RWPE2 (cell line): Measurements from ENCODE around the gene LTB4R.

ENCODE experiments used
- ATAC-seq: fragments of 200-7000 bp; cut with Tn5 transposase; 3 replicates; pipeline ENCODE4 v1.9.1; 2021; ENCODE audit warnings: low read depth
- DNase-seq: peaks from one replicate; pipeline ENCODE4 v3.0.0-alpha.2; 2020; ENCODE audit warnings: low spot score
- H3K27ac ChIP-seq: fragments of 450-650 bp; 2 replicates; pipeline ENCODE4 v1.5.1; 2017; ENCODE audit warnings: mild to moderate bottlenecking; ENCODE audit not compliant: poor library complexity, severe bottlenecking
- H3K27me3 ChIP-seq: fragments of 250-450 bp; sonication (Bioruptor Pico); 2 replicates; pipeline ENCODE4 v1.5.1; 2021; ENCODE audit warnings: mild to moderate bottlenecking, moderate library complexity; ENCODE audit not compliant: insufficient read depth, poor library complexity, severe bottlenecking
- H3K36me3 ChIP-seq: fragments of 250-450 bp; sonication (Bioruptor Pico); 2 replicates; pipeline ENCODE4 v1.5.1; 2020; ENCODE audit warnings: low read depth, mild to moderate bottlenecking, moderate library complexity
- H3K4me1 ChIP-seq: fragments of 250-450 bp; sonication (Bioruptor Pico); 2 replicates; pipeline ENCODE4 v1.5.1; 2021; ENCODE audit warnings: mild to moderate bottlenecking, moderate library complexity; ENCODE audit not compliant: insufficient read depth, poor library complexity, severe bottlenecking
- H3K4me3 ChIP-seq: fragments of 250-450 bp; sonication (Bioruptor Pico); 2 replicates; pipeline ENCODE4 v1.5.1; 2021; ENCODE audit warnings: mild to moderate bottlenecking, moderate library complexity; ENCODE audit not compliant: severe bottlenecking
- H3K9me3 ChIP-seq: fragments of 250-450 bp; sonication (Bioruptor Pico); 2 replicates; pipeline ENCODE4 v1.5.1; 2021; ENCODE audit warnings: mild to moderate bottlenecking, moderate library complexity; ENCODE audit not compliant: severe bottlenecking
- CTCF ChIP-seq: fragments of 450-650 bp; IDR thresholded peaks from one replicate; pipeline ENCODE4 v1.5.1; 2017; ENCODE audit warnings: mild to moderate bottlenecking, moderate library complexity; ENCODE audit not compliant: poor library complexity, severe bottlenecking

The LTB4R gene

DNA sequence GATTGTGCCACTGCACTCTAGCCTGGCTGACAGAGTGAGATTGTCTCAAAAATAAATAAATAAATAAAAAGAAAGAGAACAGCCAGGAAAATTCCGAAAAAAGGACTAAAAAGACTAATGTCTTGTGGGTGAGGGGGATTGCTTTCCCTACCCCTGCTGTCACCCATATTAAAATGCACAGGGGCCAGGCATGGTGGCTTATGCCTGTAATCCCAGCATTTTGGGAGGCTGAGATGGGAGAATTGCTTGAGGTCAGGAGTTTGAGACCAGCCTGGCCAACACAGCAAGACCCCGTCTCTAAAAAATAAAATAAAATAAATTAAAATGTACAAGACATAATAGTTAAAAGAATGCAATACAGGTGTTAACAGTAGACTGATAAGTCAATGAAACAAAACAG lies 17.8 kb upstream of the LTB4R start:
- no peak for ATAC-seq
- H3K9me3 ChIP-seq, result no peaks in the 10 kb centered on the region
- H3K4me1 ChIP-seq, result peaks cover 20% of the 10 kb centered on the region
- no peak overlapping the region for H3K27ac ChIP-seq
- DNase-seq, result no peak
- no peak overlapping the region for H3K4me3 ChIP-seq
- peaks cover 95% of the 10 kb centered on the region for H3K36me3 ChIP-seq
- no peaks in the 10 kb centered on the region for H3K27me3 ChIP-seq
- TF ChIP-seq CTCF, result no peak

- Histone ChIP-seq H3K4me1 (peaks cover 23% of the 10 kb centered on the region), H3K36me3 (peaks cover 79% of the 10 kb centered on the region), H3K27ac (peak overlapping the region; percentile 81), H3K27me3 (no peaks in the 10 kb centered on the region), H3K4me3 (no peak overlapping the region), H3K9me3 (no peaks in the 10 kb centered on the region)
- peak; percentile 81 for TF ChIP-seq CTCF
- DNase-seq (no peak), ATAC-seq (peak; percentile 35)
Measured at GRCh38 chr14:24296341-24297157, 14.8 kb upstream of the LTB4R start.

- no peak overlapping the region for H3K4me3 ChIP-seq
- no peaks in the 10 kb centered on the region for H3K27me3 ChIP-seq
- DNase-seq (no peak), ATAC-seq (0 out of 3 replicates have a peak, but pooled peaks have one; percentile 10)
- peak; percentile 65 for TF ChIP-seq CTCF
- H3K27ac ChIP-seq, result peak overlapping the region; percentile 81
- peaks cover 79% of the 10 kb centered on the region for H3K36me3 ChIP-seq
- H3K4me1 ChIP-seq, result peaks cover 23% of the 10 kb centered on the region
- H3K9me3 ChIP-seq, result no peaks in the 10 kb centered on the region
Measured at GRCh38 chr14:24297190-24297964, 13.9 kb upstream of the LTB4R start.

DNA sequence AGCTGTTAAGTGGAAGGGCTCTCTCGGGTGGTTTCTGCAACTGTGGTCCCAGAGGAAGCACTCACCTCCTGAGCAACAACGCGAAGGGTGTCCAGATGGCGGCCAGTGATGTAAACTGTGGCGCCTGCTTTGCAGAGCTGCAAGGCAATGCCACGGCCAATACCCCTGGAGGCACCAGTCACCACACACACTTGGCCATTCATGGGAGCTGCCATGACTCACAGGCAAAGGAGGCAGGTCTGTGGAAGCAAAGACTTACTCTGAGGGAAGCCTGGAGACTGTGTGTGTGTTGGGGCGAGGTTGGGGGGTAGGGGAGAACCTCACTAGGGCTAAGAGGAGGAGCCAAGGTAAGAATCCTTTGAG lies 12.4 kb upstream of the LTB4R start:
- no peak for TF ChIP-seq CTCF
- peak overlapping the region; percentile 83 for H3K4me3 ChIP-seq
- peaks cover 79% of the 10 kb centered on the region for H3K36me3 ChIP-seq
- peak overlapping the region; percentile 81 for H3K27ac ChIP-seq
- peak; percentile 95 for DNase-seq
- H3K9me3 ChIP-seq, result no peaks in the 10 kb centered on the region
- ATAC-seq, result peak; percentile 85
- no peaks in the 10 kb centered on the region for H3K27me3 ChIP-seq
- H3K4me1 ChIP-seq, result peaks cover 23% of the 10 kb centered on the region
